GM12873 (cell line): ENCODE measurements around the gene RAB11FIP2.

ENCODE experiments used
- CTCF ChIP-seq: IDR thresholded peaks from 2 replicates; pipeline ENCODE4 v1.5.1; 2012; ENCODE audit warnings: low read depth, mild to moderate bottlenecking, moderate library complexity, low read length, control low read depth; ENCODE audit not compliant: insufficient read depth; ENCODE audit errors: missing control alignments

RAB11FIP2 gene

GRCh38 chr10:117967149-117967650 is 79.5 kb downstream of the RAB11FIP2 start:
- TF ChIP-seq CTCF, result no peak

GRCh38 chr10:117965984-117966383 is 80.8 kb downstream of the RAB11FIP2 start:
- no peak for TF ChIP-seq CTCF

GRCh38 chr10:117964536-117964935 is 82.2 kb downstream of the RAB11FIP2 start:
- TF ChIP-seq CTCF, result no peak

- TF ChIP-seq CTCF, result no peak
These were observed 86.3 kb downstream of the RAB11FIP2 start for GRCh38 chr10:117960345-117960935.

- no peak for TF ChIP-seq CTCF
These were observed 89.8 kb downstream of the RAB11FIP2 start for GRCh38 chr10:117956972-117957371.

GRCh38 chr10:117955176-117955575 is 91.6 kb downstream of the RAB11FIP2 start:
- no peak for TF ChIP-seq CTCF
